ENCODE results near the gene NEUROG3.

DNA sequence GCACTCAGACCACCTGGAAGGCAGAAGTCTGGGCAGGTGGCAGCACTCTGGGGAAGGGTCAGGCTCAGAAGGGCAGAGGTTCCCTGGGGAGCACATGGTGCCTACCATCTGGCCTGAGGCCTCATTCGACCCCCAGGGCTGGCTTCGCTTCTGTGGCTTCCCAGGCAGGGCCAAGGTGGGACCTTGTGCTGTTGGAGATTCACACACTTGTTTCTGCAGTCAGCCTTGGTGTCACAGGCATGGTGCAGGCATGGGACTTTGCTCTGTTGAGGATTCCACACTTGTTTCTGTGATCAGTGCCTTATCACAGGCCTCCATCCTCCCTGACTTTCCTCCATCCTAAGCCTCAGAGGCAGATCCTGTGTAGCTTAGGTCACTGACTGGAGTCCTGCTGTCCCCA is 45.5 kb upstream of the NEUROG3 start:
- no peak for TF ChIP-seq POLR2A (IDR thresholded peaks at IDR 0.05)
- no peak for TF ChIP-seq CTCF (IDR thresholded peaks at IDR 0.05)

Measured in vagina (tissue), 2 donors.